ENCODE data around the gene CCDC69. TPM values are rescaled to one million over a fixed set of nuclear protein-coding genes. Genes with fewer than 3 reads are reported as not detected.

Gene CCDC69
- total and polyA plus RNA-seq, 10 of the 15 experiments (the other 5 are each of a cell fraction or from before 2014, with no cell fraction given) = 13.5 to 106 (median 70.1) TPM

DNA sequence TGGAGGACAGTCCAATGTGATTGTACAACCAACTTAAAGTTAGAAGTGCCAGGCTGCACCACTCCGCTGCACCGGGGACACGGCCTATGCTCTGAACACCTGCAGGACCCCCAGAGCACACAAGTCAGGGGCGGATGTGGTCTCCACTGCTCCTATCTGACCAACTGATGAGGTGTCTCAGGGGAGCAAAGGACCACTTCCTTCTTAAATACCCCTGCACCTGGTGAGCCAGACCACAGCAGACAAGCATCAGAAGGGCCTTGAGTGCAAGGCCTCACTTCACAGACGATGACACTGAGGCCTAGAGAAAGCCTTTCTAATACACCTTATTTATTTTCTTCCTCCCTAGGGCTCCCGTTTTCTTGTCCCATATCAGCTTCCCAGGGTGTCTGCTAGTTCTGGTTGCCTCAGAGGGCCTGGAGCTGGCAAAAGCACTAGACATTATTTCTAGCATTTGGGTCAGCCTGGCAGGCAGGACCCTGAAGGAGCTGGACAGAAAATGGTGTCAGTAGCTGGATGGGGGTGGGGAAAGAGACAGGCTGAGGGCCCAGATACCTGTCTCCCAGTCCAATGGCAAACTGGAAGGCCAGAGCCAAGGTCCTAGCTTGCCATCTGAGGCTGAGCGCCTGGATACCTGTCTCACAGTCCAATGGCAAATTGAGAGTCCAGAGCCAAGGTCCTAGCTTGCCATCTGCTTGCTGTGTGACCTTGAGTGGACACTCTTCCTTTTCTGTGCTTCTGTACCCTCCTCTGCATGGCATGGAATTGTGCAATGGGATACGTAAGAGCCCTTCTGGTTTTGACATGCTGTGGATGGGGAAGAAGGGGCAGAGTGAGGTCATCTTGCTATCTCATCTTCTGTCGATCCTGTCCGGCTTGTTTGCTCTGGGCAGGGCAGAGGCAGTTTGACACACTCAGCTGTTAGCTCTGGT, 9.0 kb downstream of the CCDC69 start (continued):
- TF ChIP-seq ZNF207 (IDR thresholded peaks at IDR 0.05; ENCODE audit: borderline replicate concordance) (no peak), IKZF1 (conservative IDR thresholded peaks at IDR 0.05) (peak; percentile 21; the same call in 1 of the 2 replicates), WRNIP1 (IDR thresholded peaks at IDR 0.05; ENCODE audit: borderline replicate concordance, low read depth, low read length) (peak; percentile 79; the same call in 1 of the 2 replicates), CEBPB (IDR thresholded peaks at IDR 0.05; ENCODE audit: borderline replicate concordance in 1 of 2, low read depth in 2 of 2, low read length in 2 of 2) (no peak), NR2C2 (IDR thresholded peaks at IDR 0.05; ENCODE audit: borderline replicate concordance, control insufficient read depth, insufficient read length, low read depth) (no peak), NFIC (IDR thresholded peaks at IDR 0.05; ENCODE audit: low read depth, low read length) (no peak), FOXM1 (IDR thresholded peaks at IDR 0.05; ENCODE audit: low read depth, low read length) (no peak), NKRF (conservative IDR thresholded peaks at IDR 0.05) (no peak; the same call in 1 of the 2 replicates), ELK1 (IDR thresholded peaks at IDR 0.05; ENCODE audit: low read depth, low read length) (peak; percentile 49; the same call in 1 of the 2 replicates), ZNF592 (IDR thresholded peaks at IDR 0.05) (peak; percentile 77; the same call in 1 of the 2 replicates), SMAD1 (IDR thresholded peaks at IDR 0.05; ENCODE audit: low read depth, partially characterized antibody) (no peak), CBX5 (IDR thresholded peaks at IDR 0.05; ENCODE audit: low read depth) (no peak), NR2C1 (IDR thresholded peaks at IDR 0.05) (0 out of 2 replicates have a peak, but pooled peaks have one; percentile 11), SUPT20H (IDR thresholded peaks at IDR 0.05; ENCODE audit: borderline replicate concordance, control insufficient read depth, low read depth, low read length) (no peak), MTA3 (IDR thresholded peaks at IDR 0.05; ENCODE audit: borderline replicate concordance, low read length) (no peak)
- TF ChIP-seq, protein P1, sequence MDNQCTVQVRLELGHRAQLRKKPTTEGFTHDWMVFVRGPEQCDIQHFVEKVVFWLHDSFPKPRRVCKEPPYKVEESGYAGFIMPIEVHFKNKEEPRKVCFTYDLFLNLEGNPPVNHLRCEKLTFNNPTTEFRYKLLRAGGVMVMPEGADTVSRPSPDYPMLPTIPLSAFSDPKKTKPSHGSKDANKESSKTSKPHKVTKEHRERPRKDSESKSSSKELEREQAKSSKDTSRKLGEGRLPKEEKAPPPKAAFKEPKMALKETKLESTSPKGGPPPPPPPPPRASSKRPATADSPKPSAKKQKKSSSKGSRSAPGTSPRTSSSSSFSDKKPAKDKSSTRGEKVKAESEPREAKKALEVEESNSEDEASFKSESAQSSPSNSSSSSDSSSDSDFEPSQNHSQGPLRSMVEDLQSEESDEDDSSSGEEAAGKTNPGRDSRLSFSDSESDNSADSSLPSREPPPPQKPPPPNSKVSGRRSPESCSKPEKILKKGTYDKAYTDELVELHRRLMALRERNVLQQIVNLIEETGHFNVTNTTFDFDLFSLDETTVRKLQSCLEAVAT (IDR thresholded peaks at IDR 0.05) = peak; percentile 65; the same call in 1 of the 2 replicates
- TF ChIP-seq, protein P2, sequence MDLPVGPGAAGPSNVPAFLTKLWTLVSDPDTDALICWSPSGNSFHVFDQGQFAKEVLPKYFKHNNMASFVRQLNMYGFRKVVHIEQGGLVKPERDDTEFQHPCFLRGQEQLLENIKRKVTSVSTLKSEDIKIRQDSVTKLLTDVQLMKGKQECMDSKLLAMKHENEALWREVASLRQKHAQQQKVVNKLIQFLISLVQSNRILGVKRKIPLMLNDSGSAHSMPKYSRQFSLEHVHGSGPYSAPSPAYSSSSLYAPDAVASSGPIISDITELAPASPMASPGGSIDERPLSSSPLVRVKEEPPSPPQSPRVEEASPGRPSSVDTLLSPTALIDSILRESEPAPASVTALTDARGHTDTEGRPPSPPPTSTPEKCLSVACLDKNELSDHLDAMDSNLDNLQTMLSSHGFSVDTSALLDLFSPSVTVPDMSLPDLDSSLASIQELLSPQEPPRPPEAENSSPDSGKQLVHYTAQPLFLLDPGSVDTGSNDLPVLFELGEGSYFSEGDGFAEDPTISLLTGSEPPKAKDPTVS (IDR thresholded peaks at IDR 0.05; ENCODE audit: low read depth, low read length) = no peak

Data from GM12878 (cell line).